Measurements from ENCODE around the gene FCGR2B.
"Not testable (repeated sequence)": the region's sequence is repeated elsewhere in the genome, so short reads cannot be mapped to it uniquely, and the experiment has no call there.

FCGR2B gene

GRCh38 chr1:161647507-161648360 lies 15.2 kb upstream of the FCGR2B start:
- DNase-seq = not testable (repeated sequence)

GRCh38 chr1:161653541-161653940 lies 9.4 kb upstream of the FCGR2B start:
- not testable (repeated sequence) for DNase-seq

GRCh38 chr1:161653971-161654370 lies 9.0 kb upstream of the FCGR2B start:
- not testable (repeated sequence) for DNase-seq

GRCh38 chr1:161658524-161658923 lies 4.4 kb upstream of the FCGR2B start:
- DNase-seq = not testable (repeated sequence)

- DNase-seq = not testable (repeated sequence)
Observed at GRCh38 chr1:161661660-161662311, 1.2 kb upstream of the FCGR2B start.

- DNase-seq = not testable (repeated sequence)
Observed at GRCh38 chr1:161663569-161663968, 626 bp downstream of the FCGR2B start.

GRCh38 chr1:161664689-161665088 lies 1.7 kb downstream of the FCGR2B start:
- not testable (repeated sequence) for DNase-seq

GRCh38 chr1:161671045-161672020 lies 8.4 kb downstream of the FCGR2B start:
- not testable (repeated sequence) for DNase-seq

- DNase-seq = not testable (repeated sequence)
Observed at GRCh38 chr1:161673437-161673836, 10.5 kb downstream of the FCGR2B start.

- DNase-seq = not testable (repeated sequence)
Observed at GRCh38 chr1:161674447-161674846, 11.5 kb downstream of the FCGR2B start.

GRCh38 chr1:161674908-161675307 lies 12.0 kb downstream of the FCGR2B start:
- not testable (repeated sequence) for DNase-seq

- DNase-seq = no peak
Observed at GRCh38 chr1:161676441-161676840, 13.5 kb downstream of the FCGR2B start.

GRCh38 chr1:161676958-161677689 lies 14.2 kb downstream of the FCGR2B start:
- no peak for DNase-seq

- DNase-seq = no peak
Observed at GRCh38 chr1:161678500-161678899, 15.6 kb downstream of the FCGR2B start.

- DNase-seq = no peak
Observed at GRCh38 chr1:161681879-161682278, 18.9 kb downstream of the FCGR2B start.

- DNase-seq = no peak
Observed at GRCh38 chr1:161688946-161689345, 26.0 kb downstream of the FCGR2B start.

- no peak for DNase-seq
Observed at GRCh38 chr1:161691846-161692245, 28.9 kb downstream of the FCGR2B start.

- not testable (repeated sequence) for DNase-seq
Observed at GRCh38 chr1:161693020-161693712, 30.2 kb downstream of the FCGR2B start.

- DNase-seq = not testable (repeated sequence)
Observed at GRCh38 chr1:161698302-161698701, 35.4 kb downstream of the FCGR2B start.

GRCh38 chr1:161702250-161702649 lies 39.3 kb downstream of the FCGR2B start:
- DNase-seq = no peak

GRCh38 chr1:161705537-161705936 lies 42.6 kb downstream of the FCGR2B start:
- no peak for DNase-seq

- DNase-seq = no peak
Observed at GRCh38 chr1:161706113-161706481, 43.2 kb downstream of the FCGR2B start.
